NCI-H82 treated with DMSO at 0.1 percent for 48 hours (cell line): ENCODE results near the gene TLR5.

Experiments used
- DNase-seq: peaks from one replicate; lab custom pipeline; 2025; ENCODE audit not compliant: unreplicated experiment; lab: John Stamatoyannopoulos, UW

Gene TLR5

DNA sequence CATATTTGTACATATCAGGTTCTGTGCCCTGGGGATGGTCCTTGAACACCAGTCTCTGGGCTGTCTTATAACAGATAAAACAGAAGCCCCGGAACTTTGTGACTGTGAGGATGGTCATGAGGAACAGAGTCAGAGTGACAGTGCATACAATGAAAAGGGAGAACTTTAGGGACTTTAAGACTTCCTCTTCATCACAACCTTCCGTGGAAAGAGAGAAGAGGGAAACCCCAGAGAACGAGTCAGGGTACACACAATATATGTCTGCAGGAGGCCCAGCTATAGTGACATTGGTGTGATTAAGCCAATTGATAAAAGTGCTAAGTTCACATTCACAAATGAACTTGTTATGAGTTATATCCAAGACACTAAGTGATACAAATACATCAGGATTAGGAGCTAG lies 32.1 kb downstream of the TLR5 start:
- no peak for DNase-seq

DNA sequence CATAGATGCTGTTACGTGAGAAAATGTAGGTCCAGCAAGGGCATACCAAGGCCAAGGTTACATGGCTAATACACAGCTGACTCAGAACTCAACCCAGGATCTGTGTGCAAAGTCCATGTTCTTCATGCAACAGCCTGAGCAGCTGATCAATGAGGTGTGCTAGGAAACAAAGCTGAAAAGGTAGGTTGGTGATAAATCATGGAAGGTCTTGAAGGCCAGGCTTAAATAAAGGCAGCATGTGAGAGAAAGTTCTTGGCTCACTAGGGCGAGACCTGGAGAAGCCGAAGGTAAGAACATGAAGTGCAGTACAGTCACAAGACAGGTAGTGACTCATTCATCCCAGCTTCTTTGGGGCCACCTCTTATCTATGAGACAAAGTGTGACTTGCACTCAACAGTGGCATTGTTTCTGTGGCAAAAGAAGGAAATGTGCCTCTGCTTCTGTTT lies 33.4 kb downstream of the TLR5 start:
- DNase-seq, result no peak

DNA sequence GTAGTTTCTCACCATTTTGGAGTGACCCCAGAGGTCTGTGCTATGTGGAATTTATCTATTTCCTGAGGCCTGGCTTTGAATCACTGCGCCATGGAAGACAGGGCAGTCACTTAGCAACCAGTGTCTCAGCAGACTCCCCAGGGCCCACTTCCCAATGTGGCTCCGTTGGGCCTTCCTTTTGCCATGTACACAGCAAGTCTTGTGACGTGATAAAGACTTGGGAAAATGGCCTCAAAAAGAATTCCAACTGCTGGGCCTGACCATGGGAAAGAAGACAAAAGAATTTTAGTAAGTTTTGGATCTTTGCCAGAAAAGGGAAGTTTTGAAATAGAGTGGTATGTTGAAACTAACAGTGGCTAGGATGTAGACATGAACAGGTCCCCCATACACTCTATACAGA lies 36.2 kb downstream of the TLR5 start:
- DNase-seq, result no peak

DNA sequence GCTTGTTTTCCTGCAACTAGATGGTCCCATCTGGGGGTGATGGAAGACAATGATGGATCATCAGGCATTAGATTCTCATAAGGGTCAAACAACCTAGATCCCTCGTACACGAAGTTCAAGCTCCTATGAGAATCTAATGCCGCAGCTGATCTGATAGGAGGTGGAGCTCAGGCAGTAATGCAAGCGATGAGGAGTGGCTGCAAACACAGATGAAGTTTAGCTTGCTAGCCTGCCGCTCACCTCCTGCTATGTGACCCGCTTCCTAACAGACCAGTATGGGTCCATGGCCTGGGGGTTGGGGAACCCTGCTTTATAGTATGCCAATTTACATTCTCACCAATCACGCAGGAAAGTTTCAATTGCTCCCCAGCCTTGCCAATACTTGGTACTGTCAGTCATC lies 37.5 kb downstream of the TLR5 start:
- DNase-seq, result no peak

DNA sequence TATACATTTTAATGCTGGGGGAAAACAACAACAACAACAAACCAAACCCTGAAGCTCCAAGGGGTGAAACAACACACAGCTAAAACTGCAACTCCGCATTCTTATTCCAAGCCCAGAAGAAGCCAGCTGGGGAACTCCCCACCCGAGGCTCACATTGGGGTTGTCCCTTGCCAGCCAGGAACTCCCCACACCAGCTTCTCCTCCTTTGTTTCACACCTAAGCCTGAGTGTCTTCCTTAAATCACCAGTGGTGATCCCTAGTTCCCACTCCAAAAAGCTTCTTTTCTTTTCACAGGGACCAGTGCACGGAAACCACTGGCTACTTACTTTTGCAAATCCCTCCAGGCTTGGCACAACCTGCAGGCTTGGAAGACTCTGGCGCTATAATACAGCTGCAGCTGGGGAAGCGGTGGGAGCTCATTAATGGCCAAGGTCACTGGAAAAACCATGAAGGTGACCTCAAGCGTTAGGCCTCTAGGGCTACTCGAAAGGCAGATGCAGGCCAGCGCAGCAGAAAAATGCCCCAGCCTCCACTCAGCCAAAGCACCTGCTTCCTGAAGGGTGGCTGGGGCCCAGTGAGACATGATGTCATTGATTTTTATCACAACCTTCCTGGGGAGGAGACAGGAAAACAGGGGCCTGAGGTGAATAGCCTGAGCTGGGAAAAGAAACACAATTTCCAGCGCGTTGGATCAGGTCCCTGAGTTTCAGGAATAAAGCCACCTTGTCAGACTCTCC lies 40.1 kb downstream of the TLR5 start:
- DNase-seq, result no peak

DNA sequence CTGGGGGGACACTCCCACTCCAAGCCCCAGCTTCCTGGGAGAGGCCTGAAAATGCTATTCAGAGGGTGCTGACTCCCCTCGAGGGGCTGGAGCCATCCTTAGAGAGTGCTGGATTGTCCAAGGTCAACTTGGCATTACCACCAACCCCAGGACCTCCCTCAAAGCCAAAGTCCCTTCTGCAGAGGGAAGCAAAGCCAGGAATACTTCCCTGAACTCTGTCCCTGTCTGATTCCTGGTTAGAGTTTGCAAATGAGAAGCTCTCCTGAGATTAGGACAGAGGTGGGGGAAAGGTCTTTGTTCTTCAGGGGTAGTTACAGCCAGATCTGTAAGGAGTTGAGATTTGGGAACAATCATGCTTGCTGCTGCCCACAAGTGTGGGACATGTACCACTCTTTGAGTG lies 45.3 kb downstream of the TLR5 start:
- DNase-seq, result no peak

DNA sequence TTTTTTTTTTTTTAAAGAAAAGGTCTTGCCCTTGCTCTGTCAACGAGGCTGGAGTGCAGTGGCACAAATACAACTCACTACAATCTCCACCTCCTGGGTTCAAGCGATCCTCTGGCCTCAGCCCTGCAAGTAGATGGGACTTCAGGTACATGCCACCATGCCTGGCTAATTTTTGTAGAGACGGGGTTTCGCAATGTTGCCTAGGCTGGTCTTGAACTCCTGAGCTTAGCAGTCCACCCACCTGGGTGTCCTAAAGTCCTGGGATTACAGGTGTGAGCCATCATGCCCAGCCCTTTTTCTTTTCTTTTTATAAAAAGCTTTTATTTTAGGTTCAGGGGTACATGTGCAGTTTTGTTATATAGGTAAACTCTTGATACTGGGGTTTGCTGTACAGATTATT lies 47.2 kb downstream of the TLR5 start:
- DNase-seq, result no peak

DNA sequence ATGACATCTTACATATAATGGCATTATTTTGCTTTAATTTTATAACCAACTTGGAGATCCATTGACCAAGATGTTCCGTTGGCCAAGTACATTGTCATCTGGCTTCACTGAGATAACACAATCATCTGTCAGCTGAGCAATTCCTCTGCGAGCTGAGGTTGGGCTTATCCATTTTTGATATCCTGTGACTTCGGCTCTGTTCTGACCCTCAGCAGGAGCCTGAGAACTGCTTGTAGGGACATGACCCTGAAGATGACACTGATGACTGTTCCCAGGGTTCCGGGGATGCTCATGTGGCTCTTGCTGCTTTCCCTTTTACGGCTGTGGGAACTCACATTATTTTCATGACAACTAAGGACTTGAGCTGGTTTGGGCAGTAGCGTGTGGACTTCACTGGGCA lies 51.2 kb downstream of the TLR5 start:
- DNase-seq, result no peak

DNA sequence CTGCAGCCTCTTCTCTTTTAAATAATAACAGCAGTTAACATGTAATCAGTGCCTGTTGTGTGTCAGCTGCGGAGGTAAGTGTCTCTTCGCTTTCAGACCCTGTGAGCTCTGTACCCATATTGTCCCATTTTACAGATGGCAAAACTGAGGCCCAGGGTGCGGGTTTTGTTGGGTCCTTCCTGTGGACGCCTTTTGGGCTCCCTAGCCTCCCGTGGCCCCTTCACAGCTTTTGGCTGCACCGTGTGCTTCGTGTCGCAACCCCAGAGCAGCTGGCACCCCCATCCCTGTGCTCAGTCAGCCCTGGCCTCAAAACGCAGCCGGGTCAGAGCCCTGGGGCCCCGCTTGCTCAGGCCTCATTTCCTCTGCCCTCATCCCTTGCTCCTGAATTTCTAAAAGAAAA lies 53.8 kb downstream of the TLR5 start:
- no peak for DNase-seq

DNA sequence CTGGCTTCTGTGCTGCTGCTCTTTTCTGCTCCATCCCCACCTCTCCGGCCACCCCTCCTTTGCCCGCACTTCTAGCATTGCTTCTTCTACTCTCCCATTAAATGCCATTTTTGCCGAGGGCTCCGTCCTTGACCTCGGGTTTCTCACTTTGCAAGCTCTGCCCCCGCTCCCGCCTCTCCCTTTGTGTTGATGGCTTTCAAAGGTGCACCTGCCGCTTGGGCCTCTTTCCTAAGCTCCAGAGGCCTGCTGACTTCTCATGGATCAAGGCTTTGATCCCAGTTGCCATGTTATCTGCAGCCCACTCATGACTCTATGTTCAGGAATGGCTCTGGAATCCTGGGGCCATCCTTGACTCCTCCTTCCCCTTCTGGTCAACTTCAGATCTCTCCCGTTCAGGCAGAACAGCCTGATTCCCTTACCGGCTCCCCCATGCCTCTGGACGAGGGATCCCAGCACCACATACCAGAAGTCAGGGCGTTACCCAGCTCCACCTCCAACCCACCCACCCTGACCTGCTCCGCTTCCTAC lies 54.3 kb downstream of the TLR5 start:
- no peak for DNase-seq

DNA sequence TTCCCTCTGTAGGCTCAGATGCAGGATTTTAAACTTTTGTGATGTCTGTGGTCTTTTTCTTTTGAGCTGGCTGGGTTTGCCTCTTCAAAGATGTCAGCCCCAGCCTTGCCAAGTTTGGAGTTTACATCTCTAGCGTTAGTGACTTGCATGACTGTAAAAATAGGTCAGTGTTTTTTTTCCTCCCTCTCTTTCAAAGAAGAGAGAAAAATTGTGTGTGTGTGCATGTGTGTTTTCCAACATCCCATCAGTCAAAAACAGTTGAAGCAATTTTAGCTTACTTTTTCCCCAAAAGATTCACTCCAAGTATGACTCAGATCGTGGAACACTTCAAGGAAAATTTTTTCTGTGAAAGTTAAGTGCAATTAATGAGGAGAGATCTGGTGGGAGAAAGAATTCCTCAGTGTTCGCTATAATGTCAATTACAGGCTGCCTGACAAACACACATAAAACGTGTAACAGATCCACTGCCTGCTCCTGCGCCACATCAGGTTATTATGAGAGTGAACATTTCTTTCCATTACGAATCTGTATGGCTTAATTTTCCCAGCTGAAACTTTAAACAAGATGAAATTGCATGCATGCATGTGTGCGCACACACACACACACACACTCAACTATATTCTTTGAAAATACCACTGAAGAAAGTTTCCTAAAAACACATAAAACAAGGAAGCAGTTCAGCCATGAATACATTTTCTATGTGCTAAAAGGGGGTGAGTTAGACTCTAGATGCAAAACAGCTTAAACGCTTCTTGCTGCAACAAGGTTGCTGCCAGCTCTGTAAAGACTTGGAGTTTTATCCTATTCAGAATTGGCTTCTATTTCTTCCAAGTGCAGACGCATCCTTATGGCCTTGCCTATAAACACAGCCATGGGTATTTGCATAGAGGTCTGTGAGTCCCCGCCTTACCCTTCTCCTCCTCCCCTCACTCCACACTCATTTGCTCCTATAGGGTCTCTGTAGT lies 55.5 kb downstream of the TLR5 start:
- no peak for DNase-seq

DNA sequence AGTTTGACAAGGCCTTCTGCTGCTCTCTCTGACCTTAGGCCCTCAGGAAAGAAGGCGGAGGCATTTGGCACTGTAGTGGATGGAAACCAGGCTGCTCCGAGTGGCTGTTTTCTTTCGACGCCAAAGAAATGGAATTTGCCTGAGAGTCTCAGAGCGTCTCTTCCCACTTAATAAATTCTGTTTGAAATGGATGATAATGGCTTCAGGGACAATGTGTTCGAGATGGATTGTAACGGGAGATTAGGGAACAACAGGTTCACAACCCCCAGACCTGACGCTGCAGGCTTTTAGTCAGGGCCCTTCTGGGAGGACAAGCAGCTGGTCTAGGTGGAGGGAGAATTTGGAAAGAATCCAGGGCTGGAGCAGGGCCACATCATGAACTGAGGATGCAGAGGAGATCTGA lies 58.6 kb downstream of the TLR5 start:
- DNase-seq, result no peak

DNA sequence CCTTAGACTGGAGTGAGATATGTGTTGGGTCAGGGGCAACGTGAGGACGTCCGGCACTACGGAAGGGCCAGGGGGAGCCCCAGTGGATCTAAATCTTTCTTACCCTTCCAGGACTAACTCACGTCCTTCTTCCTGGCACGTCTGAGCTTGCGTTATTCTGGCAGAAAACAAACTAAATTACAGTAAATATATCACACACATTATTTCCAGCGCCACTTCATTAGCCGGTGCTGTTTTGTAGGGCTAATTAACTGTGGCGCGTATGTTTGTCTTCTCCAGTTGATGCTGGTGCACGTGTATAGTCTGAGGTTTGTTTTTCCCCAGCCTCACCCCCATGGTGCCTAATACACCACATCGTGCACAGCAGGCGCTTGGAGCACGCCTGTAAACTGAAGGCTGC lies 59.2 kb downstream of the TLR5 start:
- no peak for DNase-seq

DNA sequence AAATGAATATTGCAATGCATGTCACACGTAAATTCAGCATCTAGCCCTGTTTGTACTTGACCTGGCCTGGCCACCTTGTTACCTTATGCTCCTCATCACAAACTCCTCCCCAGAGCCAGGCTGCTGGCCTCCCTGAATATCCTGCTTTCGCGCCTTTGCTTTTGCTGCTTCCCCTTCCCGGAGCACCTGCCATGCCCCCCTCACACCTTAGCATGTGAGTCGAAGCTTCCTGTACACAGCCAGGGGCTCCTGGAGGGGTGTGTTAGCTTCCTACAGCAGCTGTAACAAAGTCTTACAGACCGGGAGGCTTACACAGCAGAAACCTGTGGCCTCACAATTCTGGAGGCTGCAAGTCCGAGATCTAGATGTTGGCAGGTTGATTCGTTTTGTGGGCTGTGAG lies 60.1 kb downstream of the TLR5 start:
- no peak for DNase-seq

DNA sequence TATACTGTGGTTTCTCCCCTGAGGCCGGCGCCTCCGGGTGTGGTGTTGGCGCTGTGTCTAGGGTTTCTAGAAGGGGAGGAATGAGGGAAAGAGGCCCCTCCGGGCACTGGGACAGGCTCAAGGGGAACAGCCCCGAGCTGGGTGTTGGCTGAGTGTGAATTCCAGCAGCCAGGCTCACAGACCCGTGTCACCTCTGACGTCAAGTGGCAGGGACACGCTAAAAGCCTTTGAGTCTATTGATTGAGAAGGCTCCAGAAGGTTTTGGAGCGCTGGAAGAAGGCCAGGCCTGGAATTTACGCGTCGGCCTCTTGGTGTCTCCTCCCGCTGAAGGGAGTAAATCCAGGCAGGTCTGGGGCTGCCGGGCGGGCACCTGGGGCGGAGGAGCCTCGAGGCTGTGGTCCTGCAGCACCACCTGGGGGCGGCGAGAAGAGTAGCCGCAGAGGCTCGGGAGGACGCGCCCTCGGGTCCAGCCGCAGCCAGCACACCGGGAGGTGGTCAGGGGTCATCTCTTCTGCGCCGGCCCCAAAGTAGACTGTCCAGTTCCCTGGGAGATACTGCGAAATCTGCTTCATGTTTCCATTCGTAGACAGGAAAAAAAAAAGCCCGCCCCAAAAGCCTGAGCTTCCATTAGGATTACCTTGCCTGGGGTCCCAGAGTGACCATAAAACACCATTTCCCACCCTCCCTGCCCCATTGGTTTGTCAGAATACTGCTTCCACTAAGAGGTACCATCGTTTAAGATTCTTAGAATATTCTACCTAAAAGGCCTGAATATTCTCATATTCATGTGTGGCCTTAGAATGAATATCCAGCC lies 61.7 kb downstream of the TLR5 start:
- DNase-seq, result peak; percentile 88

DNA sequence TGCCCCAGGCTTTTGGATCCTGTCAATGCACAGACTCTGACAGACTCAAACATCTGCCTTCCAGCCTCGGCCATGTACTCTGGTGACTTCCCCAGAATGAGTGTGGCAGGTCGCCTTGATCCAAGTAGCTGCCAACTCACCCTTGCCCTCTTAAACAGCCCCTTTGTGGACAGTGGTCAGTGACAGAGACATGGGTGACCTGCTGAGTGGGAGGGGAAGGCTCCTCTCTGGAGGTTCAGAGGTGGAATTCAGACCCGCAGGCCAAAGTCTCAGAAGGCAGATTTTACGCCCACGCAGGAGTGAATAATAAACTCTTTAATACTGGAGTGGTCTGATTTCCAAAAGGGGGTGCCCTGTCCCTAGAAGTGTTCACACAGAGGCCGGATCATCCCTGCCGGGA lies 63.5 kb downstream of the TLR5 start:
- DNase-seq, result no peak

DNA sequence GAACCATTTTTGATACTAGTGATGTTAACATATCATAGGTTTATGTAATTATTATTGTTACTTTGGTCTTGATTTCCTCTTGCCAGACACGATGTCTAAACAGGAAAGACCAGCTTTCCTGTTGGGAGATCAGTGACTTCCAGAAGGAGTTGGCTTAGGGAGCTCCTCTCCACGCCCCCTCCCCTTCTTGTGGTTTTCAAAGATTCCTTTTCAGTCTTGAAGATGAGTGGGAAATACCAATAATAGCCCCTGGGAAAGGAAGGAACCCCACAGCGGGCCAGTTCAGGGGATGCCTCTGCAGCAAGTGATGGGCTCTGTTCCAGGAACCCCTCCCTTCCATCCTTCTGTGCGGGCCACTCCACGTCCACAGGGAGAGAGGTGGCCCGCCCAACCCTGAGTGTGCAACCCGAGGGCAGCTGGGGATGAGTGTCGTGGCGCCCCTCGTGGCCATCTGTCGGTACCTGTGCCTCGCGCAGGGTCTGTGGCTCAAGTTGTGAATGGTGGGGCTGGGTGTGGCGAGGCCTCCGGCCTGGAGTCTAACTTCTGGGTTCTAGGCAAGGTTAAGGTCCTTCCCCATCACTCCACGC lies 65.7 kb downstream of the TLR5 start:
- no peak for DNase-seq

DNA sequence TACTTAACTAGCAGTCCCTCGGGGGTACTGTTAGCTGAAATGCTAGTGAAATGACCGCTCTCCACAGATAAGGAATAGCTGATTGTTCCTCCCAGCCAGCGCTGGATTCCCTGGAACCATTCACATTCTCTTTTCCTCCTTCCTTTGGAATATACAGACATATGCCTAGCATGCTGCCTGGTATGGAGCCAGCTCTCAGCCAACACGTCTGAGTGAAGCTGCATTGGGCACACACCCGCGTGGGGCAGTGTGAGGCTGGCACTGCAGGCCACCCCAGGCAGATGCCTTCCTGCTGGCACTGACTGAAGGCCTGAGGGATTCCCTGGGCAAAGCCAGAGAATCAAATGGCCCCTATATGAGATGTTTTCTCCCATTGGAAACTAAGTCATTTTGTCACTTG lies 66.7 kb downstream of the TLR5 start:
- no peak for DNase-seq

DNA sequence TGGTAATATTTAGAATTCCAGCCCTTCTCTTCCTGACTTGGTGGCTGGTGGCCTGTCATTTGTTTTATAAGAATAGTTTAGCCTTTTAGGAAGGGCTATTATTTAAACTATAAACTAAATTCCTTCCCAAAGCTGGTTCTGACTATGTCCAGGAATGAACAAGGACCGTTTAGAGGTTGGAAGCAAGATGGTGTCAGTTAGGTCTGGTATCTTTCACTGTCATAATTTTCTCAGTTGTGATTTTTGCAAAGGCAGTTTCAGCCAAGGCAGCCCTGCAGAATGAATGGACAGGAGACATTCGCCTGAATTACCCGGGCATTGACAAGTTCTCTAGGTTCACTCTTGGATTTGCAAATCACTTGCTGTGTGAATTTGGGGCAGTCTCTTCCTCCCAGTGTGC lies 67.2 kb downstream of the TLR5 start:
- DNase-seq, result no peak

DNA sequence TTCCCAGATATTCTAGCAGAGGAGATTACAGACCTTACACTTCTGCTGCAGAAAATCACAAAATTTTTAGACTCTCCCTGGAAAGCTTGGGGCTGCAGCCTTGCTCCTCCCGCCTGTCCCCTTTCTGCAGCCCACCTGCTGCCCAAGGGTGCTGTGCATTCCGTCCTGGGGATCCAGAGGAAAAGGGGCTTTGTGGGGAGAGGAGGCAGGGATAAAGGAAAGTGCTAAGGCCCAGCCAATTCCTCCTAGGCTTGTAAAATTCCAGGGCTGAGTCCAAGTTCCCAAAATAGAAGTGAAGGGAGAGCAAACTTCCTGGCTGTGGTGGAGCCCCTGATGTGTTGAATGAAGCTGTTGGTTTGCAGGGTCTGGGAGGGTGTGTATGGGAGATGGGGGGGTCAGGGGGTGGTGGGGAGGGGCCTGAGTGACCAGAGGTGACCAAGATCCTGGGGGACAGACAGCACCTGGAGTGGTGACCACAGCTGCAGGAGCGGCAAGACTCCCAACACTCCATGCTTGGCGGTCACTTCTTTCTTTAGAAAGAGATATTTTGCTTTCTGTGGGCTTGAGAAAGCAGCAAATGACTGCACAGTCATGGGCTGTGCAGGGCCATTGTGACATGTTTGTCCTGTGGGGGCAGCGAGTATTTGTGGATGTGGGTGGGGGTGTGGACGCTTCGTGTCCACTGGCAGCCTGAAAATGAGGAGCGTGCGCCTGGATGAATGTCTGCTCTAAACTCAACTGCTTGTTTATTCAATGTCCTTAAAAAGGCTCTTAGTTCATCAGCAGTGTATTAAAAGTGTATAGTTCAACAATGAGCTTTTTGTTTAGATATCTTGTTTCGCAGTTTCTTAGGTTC lies 68.4 kb downstream of the TLR5 start:
- no peak for DNase-seq
